NAMALWA (cell line): ENCODE data around the gene PRSS23.
"Not testable (repeated sequence)": the region's sequence is repeated elsewhere in the genome, so short reads cannot be mapped to it uniquely, and the experiment has no call there.

ENCODE experiments used
- DNase-seq: peaks from one replicate; pipeline ENCODE4 v3.0.0-alpha.2; 2015; ENCODE audit warnings: low spot score

Gene PRSS23

GRCh38 chr11:86800076-86800959 is at the start of gene PRSS23:
PRSS23 (plus strand) TSS chr11:86800542; CDS start chr11:86807644, 7,102 bp downstream.
- DNase-seq = no peak

- DNase-seq = no peak
Measured at GRCh38 chr11:86753459-86753858, 46.9 kb upstream of the PRSS23 start.

- DNase-seq = no peak
Measured at GRCh38 chr11:86755146-86755545, 45.2 kb upstream of the PRSS23 start.

GRCh38 chr11:86758171-86758570 is 42.2 kb upstream of the PRSS23 start:
- DNase-seq = no peak

GRCh38 chr11:86760577-86760976 is 39.8 kb upstream of the PRSS23 start:
- no peak for DNase-seq

GRCh38 chr11:86761978-86762377 is 38.4 kb upstream of the PRSS23 start:
- no peak for DNase-seq

- DNase-seq = no peak
Measured at GRCh38 chr11:86765203-86765602, 35.1 kb upstream of the PRSS23 start.

- DNase-seq = no peak
Measured at GRCh38 chr11:86765878-86766277, 34.5 kb upstream of the PRSS23 start.

GRCh38 chr11:86769219-86769618 is 31.1 kb upstream of the PRSS23 start:
- no peak for DNase-seq

GRCh38 chr11:86770473-86771027 is 29.8 kb upstream of the PRSS23 start:
- DNase-seq = not testable (repeated sequence)

- DNase-seq = no peak
Measured at GRCh38 chr11:86772999-86773398, 27.3 kb upstream of the PRSS23 start.

- DNase-seq = no peak
Measured at GRCh38 chr11:86773513-86774252, 26.7 kb upstream of the PRSS23 start.

- DNase-seq = no peak
Measured at GRCh38 chr11:86774417-86774816, 25.9 kb upstream of the PRSS23 start.

GRCh38 chr11:86775361-86775760 is 25.0 kb upstream of the PRSS23 start:
- no peak for DNase-seq

GRCh38 chr11:86781546-86781945 is 18.8 kb upstream of the PRSS23 start:
- DNase-seq = peak; percentile 2

GRCh38 chr11:86782742-86783141 is 17.6 kb upstream of the PRSS23 start:
- no peak for DNase-seq

GRCh38 chr11:86783661-86784060 is 16.7 kb upstream of the PRSS23 start:
- DNase-seq = no peak

- no peak for DNase-seq
Measured at GRCh38 chr11:86784241-86784681, 16.1 kb upstream of the PRSS23 start.

GRCh38 chr11:86785576-86785975 is 14.8 kb upstream of the PRSS23 start:
- no peak for DNase-seq

GRCh38 chr11:86787018-86787536 is 13.3 kb upstream of the PRSS23 start:
- DNase-seq = no peak

GRCh38 chr11:86787656-86788055 is 12.7 kb upstream of the PRSS23 start:
- DNase-seq = no peak

- no peak for DNase-seq
Measured at GRCh38 chr11:86790195-86790725, 10.1 kb upstream of the PRSS23 start.
